Neural cell (in vitro differentiated cells): Measurements from ENCODE around the gene CDK7.

Source experiments
- CTCF ChIP-seq: fragments of 450-650 bp; IDR thresholded peaks from 2 replicates; pipeline ENCODE4 v1.5.1; 2014; ENCODE audit warnings: antibody characterized with exemption, mild to moderate bottlenecking, moderate library complexity; ENCODE audit not compliant: poor library complexity, severe bottlenecking
- EP300 ChIP-seq: fragments of 450-650 bp; conservative IDR thresholded peaks from 2 replicates; pipeline ENCODE4 v1.6.1; 2014; ENCODE audit warnings: antibody characterized with exemption, mild to moderate bottlenecking, moderate library complexity; ENCODE audit not compliant: poor library complexity, severe bottlenecking
- EZH2 ChIP-seq: fragments of 200-600, 300-800 bp; shearing (Covaris generic), sonication (generic); IDR thresholded peaks from 2 replicates; pipeline ENCODE4 v1.6.1; 2014; ENCODE audit warnings: antibody characterized with exemption, low read length, borderline replicate concordance, mild to moderate bottlenecking; ENCODE audit not compliant: insufficient read depth, poor library complexity, severe bottlenecking
- MXI1 ChIP-seq: fragments of 450-650 bp; conservative IDR thresholded peaks from 2 replicates; pipeline ENCODE4 v1.6.1; 2014; ENCODE audit warnings: antibody characterized with exemption, mild to moderate bottlenecking; ENCODE audit not compliant: poor library complexity, severe bottlenecking
- POLR2AphosphoS5 ChIP-seq: IDR thresholded peaks from 2 replicates; pipeline ENCODE4 v1.6.1; 2012
- RAD21 ChIP-seq: fragments of 450-650 bp; conservative IDR thresholded peaks from 2 replicates; pipeline ENCODE4 v1.6.1; 2014; ENCODE audit warnings: antibody characterized with exemption, mild to moderate bottlenecking, moderate library complexity
- REST ChIP-seq: IDR thresholded peaks from 2 replicates; pipeline ENCODE4 v1.6.1; 2012; ENCODE audit warnings: borderline replicate concordance
- SMC3 ChIP-seq: fragments of 450-650 bp; conservative IDR thresholded peaks from 2 replicates; pipeline ENCODE4 v1.6.1; 2014; ENCODE audit warnings: antibody characterized with exemption, mild to moderate bottlenecking, moderate library complexity; ENCODE audit not compliant: poor library complexity
- TAF1 ChIP-seq: IDR thresholded peaks from 2 replicates; pipeline ENCODE4 v1.6.1; 2012; ENCODE audit warnings: low read depth

GRCh38 chr5:69250593-69250992, 15.9 kb downstream of the CDK7 start:
- TF ChIP-seq CTCF = no peak
- TF ChIP-seq POLR2AphosphoS5 = no peak
- TF ChIP-seq EZH2 = no peak
- TF ChIP-seq SMC3 = no peak
- TF ChIP-seq REST = no peak
- TF ChIP-seq EP300 = no peak
- no peak for TF ChIP-seq RAD21
- TF ChIP-seq MXI1 = no peak
- TF ChIP-seq TAF1 = no peak
